ENCODE results near the gene GOPC.

DNA sequence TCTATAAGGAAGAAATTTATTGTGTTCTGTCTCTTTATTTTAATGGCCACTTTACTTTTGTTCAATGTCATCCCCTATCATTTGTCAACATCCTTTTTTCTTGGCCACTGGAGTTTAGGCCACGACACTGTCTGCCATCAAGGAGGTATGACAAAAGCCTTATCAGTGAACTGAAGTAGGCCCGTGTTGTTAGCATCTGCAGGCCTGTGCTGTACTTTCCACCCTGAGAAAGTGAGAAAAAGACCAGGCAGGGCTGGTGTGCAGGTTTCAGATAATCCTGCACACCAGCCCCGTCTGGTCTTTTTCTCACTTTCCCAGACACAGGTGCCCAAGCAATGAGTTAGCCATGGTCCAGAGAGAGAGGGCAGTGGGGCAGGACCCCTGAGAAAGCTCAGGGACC, 57.6 kb downstream of the GOPC start:
- TF ChIP-seq JUNB (CRISPR knock-in tag; IDR thresholded peaks at IDR 0.05; ENCODE audit: borderline replicate concordance) (no peak), FOXM1 (CRISPR knock-in tag; IDR thresholded peaks at IDR 0.05) (no peak), ZC3H4 (CRISPR knock-in tag; IDR thresholded peaks at IDR 0.05; ENCODE audit: borderline replicate concordance) (no peak), JDP2 (CRISPR knock-in tag; IDR thresholded peaks at IDR 0.05; ENCODE audit: borderline replicate concordance) (no peak), HNRNPH1 (optimal IDR thresholded peaks at IDR 0.05; ENCODE audit: low read depth, low read length) (no peak), PHF8 (CRISPR knock-in tag; IDR thresholded peaks at IDR 0.05) (no peak), CEBPB (IDR thresholded peaks at IDR 0.05; ENCODE audit: borderline replicate concordance, low read depth, low read length) (no peak), PRPF4 (IDR thresholded peaks at IDR 0.05; ENCODE audit: low read depth, low read length, poor library complexity, severe bottlenecking) (no peak), KDM4B (CRISPR knock-in tag; IDR thresholded peaks at IDR 0.05) (no peak), NFIB (CRISPR knock-in tag; IDR thresholded peaks at IDR 0.05; ENCODE audit: borderline replicate concordance) (no peak)
- TF ChIP-seq, protein P1, sequence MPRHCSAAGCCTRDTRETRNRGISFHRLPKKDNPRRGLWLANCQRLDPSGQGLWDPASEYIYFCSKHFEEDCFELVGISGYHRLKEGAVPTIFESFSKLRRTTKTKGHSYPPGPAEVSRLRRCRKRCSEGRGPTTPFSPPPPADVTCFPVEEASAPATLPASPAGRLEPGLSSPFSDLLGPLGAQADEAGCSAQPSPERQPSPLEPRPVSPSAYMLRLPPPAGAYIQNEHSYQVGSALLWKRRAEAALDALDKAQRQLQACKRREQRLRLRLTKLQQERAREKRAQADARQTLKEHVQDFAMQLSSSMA (CRISPR knock-in tag; IDR thresholded peaks at IDR 0.05), result no peak
- TF ChIP-seq, protein P2, sequence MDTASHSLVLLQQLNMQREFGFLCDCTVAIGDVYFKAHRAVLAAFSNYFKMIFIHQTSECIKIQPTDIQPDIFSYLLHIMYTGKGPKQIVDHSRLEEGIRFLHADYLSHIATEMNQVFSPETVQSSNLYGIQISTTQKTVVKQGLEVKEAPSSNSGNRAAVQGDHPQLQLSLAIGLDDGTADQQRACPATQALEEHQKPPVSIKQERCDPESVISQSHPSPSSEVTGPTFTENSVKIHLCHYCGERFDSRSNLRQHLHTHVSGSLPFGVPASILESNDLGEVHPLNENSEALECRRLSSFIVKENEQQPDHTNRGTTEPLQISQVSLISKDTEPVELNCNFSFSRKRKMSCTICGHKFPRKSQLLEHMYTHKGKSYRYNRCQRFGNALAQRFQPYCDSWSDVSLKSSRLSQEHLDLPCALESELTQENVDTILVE (CRISPR knock-in tag; IDR thresholded peaks at IDR 0.05), result no peak
- TF ChIP-seq, protein P3, sequence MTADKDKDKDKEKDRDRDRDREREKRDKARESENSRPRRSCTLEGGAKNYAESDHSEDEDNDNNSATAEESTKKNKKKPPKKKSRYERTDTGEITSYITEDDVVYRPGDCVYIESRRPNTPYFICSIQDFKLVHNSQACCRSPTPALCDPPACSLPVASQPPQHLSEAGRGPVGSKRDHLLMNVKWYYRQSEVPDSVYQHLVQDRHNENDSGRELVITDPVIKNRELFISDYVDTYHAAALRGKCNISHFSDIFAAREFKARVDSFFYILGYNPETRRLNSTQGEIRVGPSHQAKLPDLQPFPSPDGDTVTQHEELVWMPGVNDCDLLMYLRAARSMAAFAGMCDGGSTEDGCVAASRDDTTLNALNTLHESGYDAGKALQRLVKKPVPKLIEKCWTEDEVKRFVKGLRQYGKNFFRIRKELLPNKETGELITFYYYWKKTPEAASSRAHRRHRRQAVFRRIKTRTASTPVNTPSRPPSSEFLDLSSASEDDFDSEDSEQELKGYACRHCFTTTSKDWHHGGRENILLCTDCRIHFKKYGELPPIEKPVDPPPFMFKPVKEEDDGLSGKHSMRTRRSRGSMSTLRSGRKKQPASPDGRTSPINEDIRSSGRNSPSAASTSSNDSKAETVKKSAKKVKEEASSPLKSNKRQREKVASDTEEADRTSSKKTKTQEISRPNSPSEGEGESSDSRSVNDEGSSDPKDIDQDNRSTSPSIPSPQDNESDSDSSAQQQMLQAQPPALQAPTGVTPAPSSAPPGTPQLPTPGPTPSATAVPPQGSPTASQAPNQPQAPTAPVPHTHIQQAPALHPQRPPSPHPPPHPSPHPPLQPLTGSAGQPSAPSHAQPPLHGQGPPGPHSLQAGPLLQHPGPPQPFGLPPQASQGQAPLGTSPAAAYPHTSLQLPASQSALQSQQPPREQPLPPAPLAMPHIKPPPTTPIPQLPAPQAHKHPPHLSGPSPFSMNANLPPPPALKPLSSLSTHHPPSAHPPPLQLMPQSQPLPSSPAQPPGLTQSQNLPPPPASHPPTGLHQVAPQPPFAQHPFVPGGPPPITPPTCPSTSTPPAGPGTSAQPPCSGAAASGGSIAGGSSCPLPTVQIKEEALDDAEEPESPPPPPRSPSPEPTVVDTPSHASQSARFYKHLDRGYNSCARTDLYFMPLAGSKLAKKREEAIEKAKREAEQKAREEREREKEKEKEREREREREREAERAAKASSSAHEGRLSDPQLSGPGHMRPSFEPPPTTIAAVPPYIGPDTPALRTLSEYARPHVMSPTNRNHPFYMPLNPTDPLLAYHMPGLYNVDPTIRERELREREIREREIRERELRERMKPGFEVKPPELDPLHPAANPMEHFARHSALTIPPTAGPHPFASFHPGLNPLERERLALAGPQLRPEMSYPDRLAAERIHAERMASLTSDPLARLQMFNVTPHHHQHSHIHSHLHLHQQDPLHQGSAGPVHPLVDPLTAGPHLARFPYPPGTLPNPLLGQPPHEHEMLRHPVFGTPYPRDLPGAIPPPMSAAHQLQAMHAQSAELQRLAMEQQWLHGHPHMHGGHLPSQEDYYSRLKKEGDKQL (CRISPR knock-in tag; IDR thresholded peaks at IDR 0.05; ENCODE audit: low read depth), result no peak
